Nephron progenitor cell (in vitro differentiated cells): ENCODE results near the gene TMEM86A.
"Not testable (repeated sequence)": the region's sequence is repeated elsewhere in the genome, so short reads cannot be mapped to it uniquely, and the experiment has no call there.

Source experiments
- DNase-seq: peaks from one replicate; pipeline ENCODE4 v3.0.0; 2021
- H3K27ac Mint-ChIP-seq: 2 replicates; pipeline ENCODE4 v1.8.0; 2021; ENCODE audit warnings: mild to moderate bottlenecking, moderate library complexity, mixed read lengths
- H3K27me3 Mint-ChIP-seq: 2 replicates; pipeline ENCODE4 v1.8.0; 2021; ENCODE audit warnings: mild to moderate bottlenecking, low read depth, mixed read lengths; ENCODE audit not compliant: poor library complexity
- H3K36me3 Mint-ChIP-seq: 2 replicates; pipeline ENCODE4 v1.8.0; 2021; ENCODE audit warnings: low read depth, mixed read lengths
- H3K4me1 Mint-ChIP-seq: 2 replicates; pipeline ENCODE4 v1.8.0; 2021; ENCODE audit warnings: mixed read lengths
- H3K4me3 Mint-ChIP-seq: 2 replicates; pipeline ENCODE4 v1.8.0; 2021; ENCODE audit warnings: mild to moderate bottlenecking, moderate library complexity, mixed read lengths
- H3K9me3 Mint-ChIP-seq: 2 replicates; pipeline ENCODE4 v1.8.0; 2021; ENCODE audit warnings: mild to moderate bottlenecking, moderate library complexity, mixed read lengths
- CTCF ChIP-seq: fragments of 200-600 bp; sonication (generic); IDR thresholded peaks from 2 replicates; pipeline ENCODE4 v1.5.0; 2021; ENCODE audit warnings: antibody characterized with exemption

TMEM86A gene

GRCh38 chr11:18682466-18682865, 16.1 kb upstream of the TMEM86A start:
- no peak overlapping the region for H3K4me3 Mint-ChIP-seq
- DNase-seq, result no peak
- H3K27me3 Mint-ChIP-seq, result peaks cover 14% of the 10 kb centered on the region
- no peaks in the 10 kb centered on the region for H3K9me3 Mint-ChIP-seq
- no peak for TF ChIP-seq CTCF
- H3K27ac Mint-ChIP-seq, result no peak overlapping the region
- H3K36me3 Mint-ChIP-seq, result no peaks in the 10 kb centered on the region
- H3K4me1 Mint-ChIP-seq, result peaks cover 15% of the 10 kb centered on the region

GRCh38 chr11:18684267-18684666, 14.3 kb upstream of the TMEM86A start:
- H3K27ac Mint-ChIP-seq, result no peak overlapping the region

GRCh38 chr11:18691467-18692140, 7.0 kb upstream of the TMEM86A start:
- H3K4me3 Mint-ChIP-seq, H3K4me1 Mint-ChIP-seq, DNase-seq, H3K36me3 Mint-ChIP-seq, H3K9me3 Mint-ChIP-seq, H3K27ac Mint-ChIP-seq: not testable (repeated sequence)
- H3K27me3 Mint-ChIP-seq, result peaks cover 38% of the 10 kb centered on the region

More at GRCh38 chr11:18684267-18684666, 14.3 kb upstream of the TMEM86A start:
- TF ChIP-seq CTCF, result no peak
- Mint-ChIP-seq H3K27me3 (peaks cover 18% of the 10 kb centered on the region), H3K36me3 (no peaks in the 10 kb centered on the region), H3K9me3 (no peaks in the 10 kb centered on the region), H3K4me1 (peaks cover 15% of the 10 kb centered on the region), H3K4me3 (no peak overlapping the region)
- no peak for DNase-seq

- DNase-seq, result no peak
- no peak overlapping the region for H3K27ac Mint-ChIP-seq
Measured at GRCh38 chr11:18692941-18693760, 5.4 kb upstream of the TMEM86A start.

GRCh38 chr11:18696638-18697225, 1.8 kb upstream of the TMEM86A start:
- no peak for TF ChIP-seq CTCF
- Mint-ChIP-seq H3K27ac (no peak overlapping the region), H3K4me3 (no peak overlapping the region), H3K9me3 (no peaks in the 10 kb centered on the region), H3K27me3 (peaks cover 67% of the 10 kb centered on the region), H3K36me3 (no peaks in the 10 kb centered on the region), H3K4me1 (peaks cover 21% of the 10 kb centered on the region)
- no peak for DNase-seq

More at GRCh38 chr11:18692941-18693760, 5.4 kb upstream of the TMEM86A start:
- no peak for TF ChIP-seq CTCF
- Mint-ChIP-seq H3K27me3 (peaks cover 53% of the 10 kb centered on the region), H3K36me3 (no peaks in the 10 kb centered on the region), H3K4me3 (no peak overlapping the region), H3K9me3 (no peaks in the 10 kb centered on the region), H3K4me1 (peaks cover 2% of the 10 kb centered on the region)

- no peak for TF ChIP-seq CTCF
- peaks cover 70% of the 10 kb centered on the region for H3K27me3 Mint-ChIP-seq
- peaks cover 21% of the 10 kb centered on the region for H3K4me1 Mint-ChIP-seq
- H3K4me3 Mint-ChIP-seq, result no peak overlapping the region
- H3K9me3 Mint-ChIP-seq, result no peaks in the 10 kb centered on the region
- H3K36me3 Mint-ChIP-seq, result no peaks in the 10 kb centered on the region
- DNase-seq, result no peak
- no peak overlapping the region for H3K27ac Mint-ChIP-seq
Measured at GRCh38 chr11:18697576-18697975, 1.0 kb upstream of the TMEM86A start.
